Fibroblast of upper back skin (primary cell): ENCODE data around the gene RHOT1.
"Not testable (repeated sequence)": the region's sequence is repeated elsewhere in the genome, so short reads cannot be mapped to it uniquely, and the experiment has no call there.

Experiments used
- DNase-seq: peaks from one replicate; pipeline ENCODE4 v3.0.0-alpha.2; 2013

Gene RHOT1

DNA sequence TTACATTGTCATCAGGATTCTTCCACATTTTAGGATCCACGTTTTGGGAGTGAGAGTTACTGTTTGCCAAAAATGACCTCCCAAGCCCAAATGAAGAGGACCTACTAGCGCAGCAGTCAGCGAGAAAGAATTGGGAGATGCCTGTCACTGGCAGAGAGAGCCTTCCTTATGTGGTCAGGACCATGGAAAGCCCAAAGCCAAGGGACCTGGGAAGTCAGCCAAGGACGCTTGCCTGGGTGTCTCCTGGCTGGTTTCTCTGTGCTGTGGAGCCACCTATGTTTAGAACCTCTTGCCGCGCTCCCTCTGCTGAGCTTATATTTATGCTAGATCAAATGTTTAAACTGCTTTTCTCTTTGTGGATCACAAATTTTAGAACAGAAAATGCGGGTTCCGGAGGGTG is 98.4 kb downstream of the RHOT1 start:
- peak; percentile 17 for DNase-seq

DNA sequence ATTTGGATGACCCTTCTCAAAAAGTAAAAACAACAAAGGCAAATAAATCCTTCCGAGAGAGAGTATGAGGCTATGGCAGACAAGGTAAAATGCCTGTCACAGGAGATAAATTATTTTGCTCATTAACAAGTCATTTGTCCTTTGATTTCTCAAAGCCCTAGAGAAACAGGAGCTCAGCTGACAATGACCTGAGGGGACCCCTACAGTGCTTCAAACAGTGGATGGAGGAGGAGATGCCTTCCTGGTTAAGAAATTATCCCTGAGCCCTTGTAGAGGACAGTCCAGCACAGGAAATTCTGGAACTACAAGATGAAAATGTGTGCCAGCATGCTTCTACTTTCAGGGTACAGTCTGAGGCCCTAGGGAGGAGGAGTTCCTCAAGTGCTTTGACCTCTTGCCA is 99.3 kb downstream of the RHOT1 start:
- DNase-seq, result no peak

DNA sequence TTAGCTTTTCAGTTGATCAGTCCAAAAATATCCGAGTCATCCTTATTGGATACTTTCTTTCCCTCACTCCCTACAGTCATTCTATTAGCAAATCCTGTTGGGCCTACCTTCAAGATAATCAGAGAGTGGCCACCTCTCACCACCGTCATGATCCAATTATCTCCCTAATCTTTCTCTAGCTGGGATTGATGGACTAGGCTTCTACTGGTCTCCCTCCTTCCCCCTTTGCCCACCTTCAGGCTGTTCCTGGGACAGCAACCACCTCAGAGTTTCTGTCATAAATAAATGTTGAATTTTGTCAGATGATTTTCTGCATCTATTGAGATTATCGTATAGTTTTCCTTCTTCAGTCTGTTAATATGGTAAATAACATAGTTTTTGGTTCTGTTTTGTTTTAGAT is 107.2 kb downstream of the RHOT1 start:
- no peak for DNase-seq

DNA sequence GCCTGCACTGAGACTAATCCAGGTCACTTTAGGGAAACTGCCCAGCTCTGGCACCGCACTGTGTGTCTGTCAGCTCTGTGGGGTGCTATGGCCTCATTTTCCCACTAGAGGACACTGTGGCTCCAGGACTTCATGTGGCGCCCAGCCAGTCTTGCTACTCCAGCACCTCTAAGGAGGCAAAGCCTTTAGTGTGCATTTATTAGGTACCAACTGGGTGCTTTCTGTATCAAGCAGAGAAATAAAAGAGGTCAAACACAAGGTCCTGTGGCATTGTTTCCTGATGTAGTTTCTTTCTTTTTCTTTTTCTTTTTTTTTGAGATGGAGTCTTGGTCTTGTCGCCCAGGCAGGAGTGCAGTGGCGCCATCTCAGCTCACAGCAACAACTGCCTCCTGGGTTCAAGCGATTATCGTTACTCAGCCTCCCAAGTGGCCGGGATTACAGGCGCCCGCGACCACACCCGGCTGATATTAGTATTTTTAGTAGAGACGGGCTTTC is 110.9 kb downstream of the RHOT1 start:
- DNase-seq, result peak; percentile 71

DNA sequence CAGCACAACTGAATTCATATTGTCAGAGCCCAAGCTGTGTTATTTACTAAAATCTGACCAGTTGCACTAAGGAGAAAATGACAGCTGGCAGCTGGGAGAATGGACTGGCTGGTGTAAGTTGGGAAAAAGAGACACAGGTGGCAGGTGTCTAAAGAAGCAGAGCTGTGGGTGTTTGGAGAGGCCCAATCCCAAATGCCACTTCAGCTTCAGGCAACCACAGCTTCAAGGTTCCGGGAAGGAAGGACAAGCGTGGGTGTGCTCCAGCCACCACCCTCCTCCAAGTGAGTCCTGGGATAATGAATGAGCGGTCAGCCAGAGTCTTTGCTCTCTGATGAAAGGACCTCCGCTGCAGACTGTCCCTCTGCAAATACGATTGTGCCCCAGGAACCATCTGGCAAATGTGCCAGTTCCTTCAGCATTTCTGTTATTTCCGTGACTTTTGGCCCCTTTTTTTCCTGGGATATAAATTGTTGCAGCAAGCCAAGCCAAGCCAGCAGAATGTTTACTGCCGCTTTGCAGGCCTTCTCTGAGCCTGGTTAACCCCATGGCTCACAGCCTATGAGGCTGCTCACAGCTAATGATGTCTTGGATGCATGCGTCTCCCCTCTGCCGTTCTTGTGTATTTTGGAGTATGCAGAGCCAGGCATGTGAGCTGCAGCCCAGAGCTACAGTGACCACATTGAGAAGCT is 113.9 kb downstream of the RHOT1 start:
- DNase-seq, result no peak

DNA sequence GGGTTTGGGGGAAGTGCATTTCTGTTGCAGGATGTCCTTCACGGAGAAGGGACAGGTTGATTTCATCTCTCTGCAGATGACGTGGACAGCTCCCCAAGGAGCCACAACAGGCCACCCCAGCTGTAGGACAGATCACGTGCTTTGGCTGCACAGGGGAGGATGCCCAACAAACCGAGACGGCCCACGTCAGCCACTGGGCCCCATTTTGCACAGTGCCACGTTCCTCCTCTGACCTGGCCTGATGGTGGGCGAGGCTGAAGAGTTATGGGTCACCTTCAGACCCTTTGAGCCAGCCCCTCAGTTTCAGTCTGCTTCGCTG is 114.4 kb downstream of the RHOT1 start:
- DNase-seq, result no peak

DNA sequence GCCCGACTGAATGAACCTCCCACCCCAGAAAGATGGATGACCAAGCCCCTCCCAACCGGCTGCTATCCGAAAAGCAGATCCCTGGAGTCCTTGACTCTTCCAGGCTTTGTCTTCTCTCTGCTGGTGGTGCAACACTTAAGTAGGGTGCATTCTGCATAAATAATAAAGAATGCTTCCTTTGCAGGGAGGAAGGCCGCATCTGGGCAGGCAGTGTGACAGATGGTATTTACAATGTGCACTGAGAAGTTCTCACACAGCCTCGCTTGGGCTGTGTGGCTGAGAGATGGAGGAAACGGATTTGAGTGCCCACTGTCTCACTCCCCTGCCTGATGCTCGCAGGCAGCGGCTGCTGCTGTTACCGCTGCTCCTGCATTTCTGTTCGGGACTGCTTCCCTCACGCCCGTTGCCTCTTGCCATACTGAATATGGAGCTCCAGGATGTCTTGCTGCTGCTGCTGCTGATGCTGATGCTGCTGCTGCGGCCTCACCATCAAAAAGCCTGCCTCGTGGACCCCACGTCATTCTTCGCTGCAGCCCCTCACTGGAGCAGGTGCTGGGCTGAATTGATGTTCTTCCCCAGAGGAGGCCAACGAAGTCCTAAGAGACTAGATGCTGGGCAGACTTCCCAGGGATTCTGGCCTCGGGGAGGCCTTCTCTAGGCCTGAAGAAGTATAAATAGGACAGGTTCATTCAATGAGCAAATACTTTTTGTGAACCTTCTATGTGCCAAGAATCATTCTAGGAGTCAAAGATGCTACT is 116.3 kb downstream of the RHOT1 start:
- DNase-seq, result no peak

DNA sequence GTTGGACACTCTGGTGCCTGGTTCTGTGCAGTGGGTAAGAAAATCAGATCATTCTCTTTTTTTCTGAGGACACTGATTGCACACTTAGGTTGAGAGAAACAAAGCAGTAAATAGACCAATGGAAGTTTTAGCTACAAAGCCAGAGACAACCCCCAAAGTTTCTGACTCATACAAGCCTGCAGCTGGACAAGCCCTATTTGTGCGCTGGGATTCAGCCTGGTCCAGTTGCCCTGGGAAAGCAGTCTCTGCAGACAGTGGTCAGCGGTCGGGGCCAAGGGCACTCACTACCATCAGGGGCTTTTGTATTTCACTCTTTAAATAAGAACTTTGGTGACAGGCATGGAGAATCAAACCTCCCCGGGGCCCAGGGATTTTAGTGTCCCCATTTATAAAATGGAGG is 117.3 kb downstream of the RHOT1 start:
- DNase-seq, result peak; percentile 35

DNA sequence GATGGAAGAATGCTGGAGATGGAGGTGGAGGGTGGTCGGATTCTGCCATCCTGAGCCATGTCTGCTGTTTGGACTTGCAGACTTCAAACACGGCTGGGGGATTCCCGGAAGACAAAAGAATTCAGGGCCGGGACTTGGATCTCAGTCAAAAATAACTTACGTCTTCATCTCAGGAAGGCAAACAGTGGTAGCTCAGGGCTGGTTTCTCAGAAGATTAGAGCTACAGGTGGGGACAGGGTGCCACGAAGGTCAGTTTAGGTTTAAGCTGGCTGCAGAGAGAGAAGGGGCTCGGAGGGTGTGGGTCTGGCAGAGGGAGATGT is 119.1 kb downstream of the RHOT1 start:
- DNase-seq, result peak; percentile 21

DNA sequence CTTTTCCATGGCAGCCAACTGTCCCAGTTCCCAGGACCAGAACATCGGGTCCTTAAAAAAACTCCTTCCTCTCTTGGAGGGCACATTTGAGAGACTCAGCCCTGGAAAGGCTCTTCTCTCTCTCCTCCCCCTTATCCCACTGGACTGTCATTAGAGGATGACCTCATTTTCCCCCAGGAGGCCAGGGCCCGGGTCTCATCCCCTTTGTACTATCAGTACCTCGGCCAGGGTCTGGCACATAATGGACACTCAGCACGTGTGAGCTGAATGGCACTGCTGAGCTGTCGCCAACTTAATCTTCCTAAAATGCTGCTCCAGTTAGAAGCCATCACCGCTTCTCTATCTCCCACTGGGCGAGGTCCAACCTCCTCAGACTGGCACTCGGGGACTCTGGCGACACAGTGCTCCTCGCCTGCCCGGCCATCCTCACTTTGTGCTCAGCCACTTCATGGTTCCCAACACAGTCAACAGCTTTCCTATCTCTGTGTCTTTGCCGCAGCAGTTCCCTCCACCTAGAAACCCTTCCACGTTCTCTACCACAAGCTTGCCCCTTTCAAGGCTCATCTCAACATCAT is 119.7 kb downstream of the RHOT1 start:
- DNase-seq, result no peak

DNA sequence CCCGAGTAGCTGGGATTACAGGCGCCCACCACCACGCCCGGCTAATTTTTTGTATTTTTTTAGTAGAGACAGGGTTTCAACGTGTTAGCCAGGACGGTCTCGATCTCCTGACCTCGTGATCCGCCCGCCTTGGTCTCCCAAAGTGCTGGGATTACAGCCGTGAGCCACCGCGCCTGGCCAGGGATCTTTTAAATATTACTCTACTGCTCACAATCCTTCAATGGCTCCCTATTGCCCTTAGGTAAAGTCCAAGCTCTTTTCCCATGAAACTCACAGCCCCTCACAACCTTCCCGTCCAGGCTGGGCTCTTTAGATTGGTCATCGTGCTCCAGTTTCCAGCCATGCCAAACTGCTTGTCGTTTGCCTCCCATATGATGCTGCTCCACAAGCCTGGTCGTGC is 121.2 kb downstream of the RHOT1 start:
- DNase-seq, result not testable (repeated sequence)

DNA sequence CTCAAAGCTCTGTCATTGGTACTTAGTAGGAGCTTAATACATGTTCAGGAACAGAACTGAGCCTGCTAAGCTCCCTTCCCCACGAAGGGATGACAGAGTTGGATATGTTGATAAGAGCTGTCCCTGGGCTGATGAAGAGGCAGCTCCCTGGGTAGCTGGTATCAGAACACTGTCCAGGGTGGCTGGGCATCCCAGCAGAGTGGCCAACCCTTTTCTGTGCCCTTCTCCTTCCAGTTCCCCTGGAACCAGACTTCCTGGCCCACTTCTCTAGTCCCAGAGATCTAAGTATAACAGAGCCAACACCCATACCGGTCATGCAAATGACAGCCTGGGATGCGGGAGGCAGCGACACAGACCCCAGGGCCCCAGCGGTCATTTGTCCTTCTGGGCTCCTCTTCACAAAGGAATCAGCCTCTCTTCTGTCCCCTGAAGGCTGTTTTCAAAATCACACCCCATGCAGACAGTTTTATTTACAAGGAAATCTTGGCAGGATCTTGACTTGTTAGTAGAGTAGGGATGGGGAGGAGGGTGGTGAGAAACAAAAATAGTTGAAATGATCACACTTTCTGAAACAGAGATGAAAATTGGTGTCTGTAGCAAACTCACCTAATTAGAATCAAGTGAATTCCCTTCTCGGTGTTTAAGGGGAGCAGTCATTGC is 122.0 kb downstream of the RHOT1 start:
- no peak for DNase-seq

DNA sequence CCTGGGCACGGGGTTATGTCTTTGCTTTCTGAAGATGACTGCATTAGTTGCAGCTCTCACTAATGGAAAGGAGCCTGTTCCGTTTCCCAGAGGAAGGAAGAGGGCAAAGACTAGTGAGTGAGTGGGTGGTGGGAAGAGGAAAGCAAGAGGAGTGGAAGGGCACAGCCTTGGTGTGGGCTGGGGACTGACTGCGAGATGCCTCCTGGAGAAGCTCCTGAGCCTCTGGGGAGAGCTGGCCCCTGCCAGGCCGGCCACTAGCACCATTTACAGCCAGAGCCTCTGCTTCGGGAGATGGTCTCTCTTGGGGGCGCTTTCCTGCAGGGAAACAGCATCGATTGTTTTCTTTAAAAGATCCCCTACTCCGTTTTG is 122.5 kb downstream of the RHOT1 start:
- no peak for DNase-seq

DNA sequence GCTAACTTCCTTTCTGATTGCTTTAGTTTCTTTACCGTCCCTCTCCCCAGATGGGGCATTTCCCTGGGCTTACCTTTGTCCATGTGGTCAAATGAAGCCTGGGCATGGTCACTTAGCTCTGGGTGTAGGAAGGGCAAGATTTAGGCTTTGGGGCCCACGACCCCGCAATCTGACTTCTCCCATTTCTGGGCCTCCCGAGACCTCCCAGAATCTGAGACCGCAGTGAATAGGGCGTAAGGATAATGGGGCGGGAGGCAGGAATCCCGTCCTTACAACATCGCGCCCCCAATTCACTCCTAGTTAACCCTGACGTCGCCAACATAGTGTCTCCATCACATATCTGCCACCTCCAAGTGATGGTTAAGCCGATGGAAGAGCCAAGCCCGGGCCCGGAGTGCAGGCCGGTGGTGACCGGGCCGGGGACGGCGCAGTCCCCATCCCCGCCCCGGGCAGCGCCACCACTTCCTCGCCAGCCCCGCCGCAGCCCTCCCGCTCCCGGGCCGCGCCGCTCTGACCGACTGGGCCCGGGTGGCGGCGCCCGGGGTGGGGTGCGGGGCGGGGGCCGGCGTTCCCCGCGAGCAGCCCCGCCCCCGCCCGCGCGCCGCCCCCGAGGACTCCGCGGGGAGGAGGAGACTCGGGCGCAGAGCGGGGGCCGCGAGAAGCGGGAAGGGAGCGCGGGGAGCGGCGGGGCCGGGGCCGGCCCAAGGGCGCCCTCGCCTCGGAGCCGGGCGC is 123.1 kb downstream of the RHOT1 start, which contains the start of gene RHBDL3:
Gene RHBDL3, plus strand, starts transcription at position 641 of the 732 bp plus-strand sequence. CDS start 358 bp downstream, outside the sequence.
- no peak for DNase-seq

DNA sequence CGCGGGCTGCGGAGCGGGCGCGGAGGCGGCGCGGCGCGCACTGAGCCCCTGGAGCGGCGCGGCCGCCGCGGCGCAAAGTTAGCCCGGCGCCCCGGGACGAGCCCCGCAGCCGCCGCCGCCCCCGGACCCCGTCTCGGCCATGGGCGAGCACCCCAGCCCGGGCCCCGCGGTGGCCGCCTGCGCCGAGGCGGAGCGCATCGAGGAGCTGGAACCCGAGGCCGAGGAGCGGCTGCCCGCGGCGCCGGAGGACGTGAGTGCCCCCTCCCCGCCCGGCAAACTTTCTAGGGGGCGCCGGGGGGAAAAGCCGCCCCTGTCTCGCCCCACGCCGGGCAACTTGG is 123.7 kb downstream of the RHOT1 start:
- DNase-seq, result no peak

DNA sequence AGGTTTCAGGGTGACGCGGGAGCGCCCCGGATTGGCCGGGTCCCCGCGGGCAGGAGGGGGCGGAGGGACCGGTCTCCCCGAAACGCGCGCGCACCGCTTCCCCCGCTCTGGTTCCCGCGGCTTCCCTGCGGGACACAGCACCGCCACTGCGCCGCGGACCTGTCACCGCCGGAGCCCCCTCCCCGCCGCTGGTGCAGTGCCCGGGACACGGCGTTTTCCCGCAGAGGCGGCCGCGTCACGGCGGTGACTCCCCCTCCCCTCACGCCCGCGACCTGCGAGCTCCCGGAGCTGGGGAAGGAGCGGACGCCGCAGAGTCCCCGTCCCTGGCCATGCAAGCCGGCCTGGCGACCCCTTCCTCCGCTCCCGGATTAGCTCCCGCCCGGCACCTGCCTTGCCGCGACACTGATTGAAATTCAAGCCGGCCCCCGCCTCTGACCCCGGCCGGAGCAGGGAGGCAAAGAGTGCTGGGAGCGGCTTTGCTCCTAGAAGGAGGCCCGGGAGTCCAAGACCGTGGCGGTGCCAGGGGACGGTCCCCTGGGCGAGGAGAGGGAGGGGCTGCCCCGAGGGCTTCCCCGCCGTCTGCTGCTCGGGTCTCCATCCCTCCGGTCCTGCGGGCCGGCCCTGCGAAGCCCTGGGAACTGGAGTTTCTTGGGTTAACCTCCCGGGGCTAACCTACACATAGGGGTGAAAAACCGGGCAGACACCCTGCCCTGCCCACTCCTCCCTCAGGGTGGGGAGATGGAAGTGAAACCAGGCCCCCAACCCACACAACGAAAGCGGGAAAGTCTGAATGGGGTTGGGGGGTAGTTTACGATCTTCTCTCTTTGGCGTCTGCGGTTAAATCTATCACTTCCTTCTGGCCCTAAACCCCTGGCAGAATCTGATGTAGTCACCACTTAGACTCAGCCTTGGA is 124.3 kb downstream of the RHOT1 start:
- DNase-seq, result no peak

DNA sequence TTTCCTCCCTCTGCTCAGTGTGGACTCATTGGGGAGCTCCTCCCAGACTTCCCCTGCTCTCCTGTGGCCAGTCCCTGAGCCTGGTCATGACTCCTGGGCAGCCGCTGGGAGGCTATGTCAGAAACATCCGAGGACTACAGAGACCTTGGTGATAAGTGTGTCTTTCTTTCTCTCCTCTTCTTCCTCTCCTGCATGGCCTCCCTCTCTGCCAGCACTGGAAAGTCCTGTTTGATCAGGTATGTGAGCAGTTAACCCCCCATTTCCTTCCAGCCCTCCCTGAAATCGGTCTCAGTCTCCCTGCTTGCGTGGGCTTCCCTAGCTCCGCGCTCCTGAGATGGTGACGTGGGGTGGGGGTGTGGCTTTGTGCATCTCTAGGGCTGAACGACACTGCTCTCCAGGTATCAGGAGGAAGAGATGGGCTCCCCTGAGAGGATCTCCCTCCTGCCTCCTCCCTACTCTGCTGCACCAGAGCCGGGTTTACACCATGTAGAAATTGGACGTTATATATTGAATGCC is 125.4 kb downstream of the RHOT1 start:
- no peak for DNase-seq

DNA sequence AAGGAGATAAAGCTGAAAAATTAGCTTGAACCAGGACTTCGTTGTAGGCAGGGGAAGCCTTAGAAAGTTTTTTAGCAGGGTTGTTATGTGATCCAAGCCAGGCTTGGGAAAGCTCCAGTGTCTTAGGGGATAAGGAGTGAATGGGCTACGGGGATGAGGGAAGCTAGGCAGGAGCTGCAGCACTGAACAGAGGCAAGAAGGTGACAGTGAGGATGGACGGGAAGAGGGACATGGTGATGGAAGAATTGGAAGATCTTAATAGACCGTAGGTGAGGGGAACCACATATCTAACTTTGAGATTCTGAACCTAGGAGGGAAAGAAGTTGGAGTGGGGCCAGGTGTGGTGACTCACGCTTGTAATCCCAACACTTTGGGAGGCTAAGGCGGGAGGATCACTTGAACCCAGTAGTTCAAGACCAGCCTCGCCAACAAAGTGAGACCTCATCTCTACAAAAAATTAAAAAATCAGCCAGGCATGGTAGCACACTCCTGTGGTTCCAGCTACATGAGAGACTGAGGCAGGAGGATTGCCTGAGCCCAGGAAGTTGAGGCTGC is 126.5 kb downstream of the RHOT1 start:
- no peak for DNase-seq

DNA sequence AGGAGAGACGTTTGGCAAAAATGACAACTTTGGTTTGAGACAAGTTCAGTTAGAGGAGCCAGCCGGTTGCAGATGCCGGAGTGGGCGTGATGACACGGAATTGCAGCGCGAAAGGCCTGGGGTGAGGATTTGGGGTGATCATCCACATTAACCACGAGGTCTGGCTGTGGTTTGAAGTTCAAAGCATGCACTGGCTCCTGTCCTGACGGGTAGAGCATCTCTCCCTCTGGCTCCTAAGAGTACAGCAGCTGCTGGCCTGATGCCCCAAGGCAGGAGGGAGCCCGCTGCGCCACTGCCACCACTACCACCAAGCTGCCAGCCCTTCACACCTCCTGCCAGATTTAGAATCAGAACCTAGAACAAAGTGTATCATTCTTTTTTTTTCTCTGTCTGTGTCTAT is 127.1 kb downstream of the RHOT1 start:
- no peak for DNase-seq

DNA sequence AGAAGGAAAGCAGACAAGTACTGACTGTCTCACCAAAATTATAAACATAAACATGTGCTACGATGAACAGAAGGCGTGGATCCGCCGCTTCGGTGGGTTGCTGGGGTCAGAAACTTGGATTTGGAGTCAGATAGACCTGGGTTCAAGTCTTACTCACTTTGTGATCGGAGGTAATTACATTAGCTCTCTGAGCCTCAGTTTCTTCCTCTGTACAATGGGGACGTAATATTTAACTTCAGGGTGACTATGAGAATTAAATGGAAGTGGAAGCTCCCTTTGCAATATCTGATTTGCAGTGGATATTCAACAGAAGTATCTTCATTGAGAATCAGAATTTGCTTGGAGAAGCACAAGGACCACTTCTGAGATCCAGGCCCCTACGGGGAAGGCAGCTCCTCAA is 129.5 kb downstream of the RHOT1 start:
- DNase-seq, result no peak

DNA sequence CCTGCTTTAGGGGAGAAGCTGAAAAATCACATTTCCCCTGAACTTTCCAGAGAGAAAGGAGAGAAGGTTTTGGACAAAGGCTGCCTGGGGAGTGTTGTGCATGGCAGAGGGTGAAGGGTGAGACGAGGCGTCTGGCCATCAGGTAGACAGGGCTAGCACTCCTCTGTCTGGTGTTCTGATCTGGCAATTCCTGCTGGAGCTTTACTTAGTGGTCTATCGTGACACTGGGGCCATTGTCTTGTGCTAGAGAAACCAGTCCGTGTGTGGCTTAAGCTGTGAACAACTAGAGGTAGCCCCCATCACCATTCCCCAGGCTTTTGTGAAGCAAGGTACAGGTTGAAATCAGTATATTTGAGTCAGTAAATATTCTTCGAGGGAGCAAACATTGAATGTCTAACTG is 131.8 kb downstream of the RHOT1 start:
- DNase-seq, result no peak

DNA sequence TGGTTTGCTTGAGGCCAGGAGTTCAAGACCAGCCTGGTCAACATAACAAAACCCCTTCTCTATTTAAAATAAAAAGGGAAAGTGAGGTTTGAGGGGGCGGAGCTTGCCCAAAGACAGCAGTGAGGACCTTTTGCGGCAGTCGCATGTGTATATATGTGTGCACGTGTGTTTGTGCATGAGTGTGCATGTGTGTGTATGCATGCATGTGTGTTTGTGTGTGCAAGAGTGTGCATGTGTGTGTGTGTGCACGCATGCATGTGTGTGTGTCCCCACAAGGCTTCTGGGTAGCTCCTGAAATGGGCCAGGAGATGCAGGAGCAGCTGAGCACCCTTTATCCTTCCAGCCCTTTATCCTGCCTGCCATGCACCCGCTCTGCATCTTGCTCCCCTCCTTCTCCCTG is 132.3 kb downstream of the RHOT1 start:
- no peak for DNase-seq
